C4-2B (cell line): ENCODE results near the gene ATG7.

ENCODE experiments used
- CTCF ChIP-seq: fragments of 450-650 bp; conservative IDR thresholded peaks from 2 replicates; pipeline ENCODE4 v1.5.1; 2017; ENCODE audit warnings: mild to moderate bottlenecking
- ZFX ChIP-seq: fragments of 450-650 bp; IDR thresholded peaks from 2 replicates; pipeline ENCODE4 v1.6.1; 2017

GRCh38 chr3:11521167-11521566 lies 249.0 kb downstream of the ATG7 start:
- TF ChIP-seq CTCF (no peak), ZFX (no peak)
